ENCODE results near the gene COL16A1. TPM values are rescaled to one million over a fixed set of nuclear protein-coding genes. Genes with fewer than 3 reads are reported as not detected.

COL16A1 gene
- total RNA-seq, 1 donor from 2014 or later: 4.1 TPM

DNA sequence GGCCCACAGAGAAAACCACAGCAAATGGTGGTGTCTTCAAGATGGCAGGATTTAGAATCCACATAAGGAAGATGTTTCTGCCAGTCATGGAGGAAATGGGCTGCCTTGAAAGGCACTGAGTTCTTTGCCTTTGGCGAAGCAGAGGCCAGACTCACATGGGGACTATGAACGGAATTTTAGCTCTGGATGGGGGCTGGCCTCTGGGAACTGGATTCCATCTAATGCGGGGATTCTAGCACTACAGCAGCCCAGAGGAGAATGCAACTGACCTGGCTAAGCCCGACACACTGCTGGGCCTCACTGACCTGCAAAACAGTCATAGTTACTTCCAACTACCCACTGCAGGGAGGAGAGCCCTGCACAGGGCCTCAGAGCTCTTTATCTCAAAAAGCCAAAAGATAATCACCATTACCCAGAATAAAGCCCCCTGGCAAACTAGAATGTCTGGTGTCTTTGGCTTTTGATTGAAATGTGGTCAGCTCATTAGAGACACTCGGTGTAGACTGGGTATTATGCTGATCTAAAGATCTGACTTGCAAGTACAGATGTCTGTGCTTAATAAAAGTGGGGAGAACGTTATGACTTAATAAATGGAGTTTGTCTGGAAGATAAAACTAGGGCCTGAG, 74.8 kb downstream of the COL16A1 start:
- DNase-seq (ENCODE audit: low spot score in 2 of 2) (no peak), FAIRE-seq (no peak)

DNA sequence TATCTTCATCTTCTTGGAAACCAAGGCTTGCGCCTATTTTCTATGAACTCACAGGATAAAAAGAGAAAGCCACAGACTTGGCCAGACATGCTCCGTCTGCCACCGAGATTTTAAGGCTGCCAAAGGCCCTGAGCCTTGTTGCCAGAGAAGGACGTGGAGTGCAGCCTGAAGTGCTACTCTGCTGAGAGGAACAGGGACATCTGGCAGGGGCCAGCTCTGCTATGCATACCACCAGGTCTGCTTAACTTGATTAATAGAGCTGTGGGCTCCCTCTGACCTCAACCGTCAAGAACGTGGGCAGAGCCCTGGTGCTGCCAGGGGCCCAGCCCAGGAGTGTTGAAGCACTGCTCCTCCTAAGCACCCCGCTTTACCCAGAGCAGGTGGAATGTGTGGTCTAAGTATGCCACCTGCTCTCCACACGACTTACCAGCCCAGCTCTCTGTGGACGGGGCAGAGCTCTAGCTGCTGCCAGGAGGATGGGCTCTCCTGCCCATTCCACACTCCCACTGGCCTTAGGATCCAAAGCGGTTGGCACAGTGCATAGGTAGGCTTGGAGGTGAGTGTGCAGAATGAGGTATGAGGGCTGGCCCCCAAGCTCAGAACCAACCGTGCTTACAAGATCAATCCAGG, 75.8 kb downstream of the COL16A1 start:
- DNase-seq (ENCODE audit: low spot score in 2 of 2) (no peak), FAIRE-seq (no peak)

DNA sequence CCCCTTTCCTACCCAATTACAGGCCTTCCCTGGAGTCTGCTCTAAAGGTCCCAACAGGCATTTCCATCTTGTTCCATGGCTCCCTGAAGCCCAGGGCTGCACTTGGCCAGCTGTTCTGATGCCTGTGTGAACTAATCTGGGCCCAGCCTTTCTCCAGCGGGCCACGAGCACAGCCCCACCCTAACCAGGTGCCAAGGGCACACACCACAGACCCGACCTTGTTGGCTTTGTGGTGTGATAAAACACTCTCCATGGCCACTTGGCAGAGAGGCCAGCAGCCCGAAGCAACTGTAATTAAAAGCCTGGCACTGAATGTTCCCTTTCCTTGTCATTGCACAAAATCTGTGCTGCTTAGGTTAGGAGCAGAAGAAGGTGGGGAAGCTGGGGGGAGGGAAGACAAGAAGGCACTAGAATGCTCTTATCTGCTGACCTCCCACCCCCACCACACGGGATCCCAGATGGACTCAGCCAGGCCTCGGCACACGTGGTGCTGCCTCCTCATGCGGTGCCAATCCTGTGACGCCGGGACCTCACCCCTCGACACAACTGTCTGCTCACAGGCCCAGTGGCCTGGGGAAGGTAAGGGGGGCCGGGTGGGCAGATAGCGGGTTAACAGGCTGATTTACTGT, 76.4 kb downstream of the COL16A1 start:
- FAIRE-seq (no peak), DNase-seq (ENCODE audit: low spot score in 2 of 2) (peak in 1 of 2 donors; percentile 30)

DNA sequence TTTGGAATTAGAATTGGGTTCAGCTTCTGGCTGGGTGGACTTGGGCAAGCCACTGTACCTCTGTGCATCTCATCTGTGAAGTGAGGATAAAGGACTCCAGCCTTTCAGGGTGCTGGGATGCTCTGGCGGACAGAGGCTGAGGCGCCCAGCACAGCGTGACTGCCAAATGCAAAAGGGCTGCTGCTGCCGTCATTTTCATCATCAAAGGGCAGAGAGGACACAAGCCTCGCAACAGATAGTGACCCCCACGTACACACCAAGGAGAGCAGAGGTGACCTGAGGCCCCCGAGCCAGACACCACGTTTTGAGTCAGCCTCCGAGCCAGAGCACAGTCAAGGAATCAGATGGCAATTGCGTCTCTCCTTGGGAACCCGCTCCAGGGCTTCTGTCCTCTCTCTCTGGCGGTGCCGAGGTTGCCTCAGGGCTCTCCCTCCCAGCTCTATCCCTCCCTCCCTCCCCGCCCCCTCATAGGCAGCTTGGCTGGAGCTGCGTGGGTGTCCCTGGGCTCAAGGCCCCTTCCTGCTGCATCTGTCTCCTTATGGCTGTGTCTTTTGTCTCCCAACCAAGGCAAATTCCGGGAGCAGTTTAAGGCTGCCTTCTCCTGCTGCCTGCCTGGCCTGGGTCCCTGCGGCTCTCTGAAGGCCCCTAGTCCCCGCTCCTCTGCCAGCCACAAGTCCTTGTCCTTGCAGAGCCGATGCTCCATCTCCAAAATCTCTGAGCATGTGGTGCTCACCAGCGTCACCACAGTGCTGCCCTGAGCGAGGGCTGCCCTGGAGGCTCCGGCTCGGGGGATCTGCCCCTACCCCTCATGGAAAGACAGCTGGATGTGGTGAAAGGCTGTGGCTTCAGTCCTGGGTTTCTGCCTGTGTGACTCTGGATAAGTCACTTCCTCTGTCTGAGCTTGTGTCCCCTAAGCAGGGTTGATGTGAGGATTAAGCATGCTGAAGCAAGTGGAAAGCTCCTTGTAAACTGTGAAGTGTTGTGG, 77.3 kb downstream of the COL16A1 start:
- FAIRE-seq: no peak
- DNase-seq (ENCODE audit: low spot score in 2 of 2): peak in 1 of 2 donors; percentile 38

DNA sequence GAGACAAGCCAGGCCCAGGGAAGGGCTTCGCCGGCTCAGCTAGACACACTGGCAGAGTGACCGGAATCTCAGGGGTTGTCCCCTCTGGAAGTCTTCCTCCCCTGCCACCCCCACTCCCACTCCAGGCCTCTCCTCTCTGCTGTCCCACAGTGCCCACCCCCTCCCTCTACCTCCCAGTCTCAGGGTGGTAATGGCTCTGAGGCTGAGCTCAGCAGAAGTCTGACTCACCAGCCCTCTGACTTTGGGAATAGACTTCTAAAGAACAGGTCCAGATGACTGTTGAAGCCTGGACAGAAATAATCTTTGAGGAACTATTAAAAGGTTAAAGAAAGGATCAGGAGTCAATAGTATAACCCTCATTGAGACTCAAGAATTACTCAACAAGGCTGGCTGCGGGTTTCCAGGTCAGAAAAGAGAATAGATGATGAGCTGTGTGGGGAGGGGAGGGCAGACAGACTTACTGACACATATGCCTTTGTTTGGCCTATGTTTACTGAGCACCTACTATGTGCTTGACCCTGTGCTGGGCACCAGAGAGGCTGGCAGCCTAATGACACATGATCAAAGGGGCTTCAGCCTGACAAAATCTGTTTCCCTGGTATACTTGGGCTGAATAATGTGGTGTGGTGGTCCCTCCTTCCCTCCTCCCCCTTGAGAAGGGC, 78.1 kb downstream of the COL16A1 start:
- no peak for DNase-seq (ENCODE audit: low spot score in 2 of 2)
- FAIRE-seq: no peak

DNA sequence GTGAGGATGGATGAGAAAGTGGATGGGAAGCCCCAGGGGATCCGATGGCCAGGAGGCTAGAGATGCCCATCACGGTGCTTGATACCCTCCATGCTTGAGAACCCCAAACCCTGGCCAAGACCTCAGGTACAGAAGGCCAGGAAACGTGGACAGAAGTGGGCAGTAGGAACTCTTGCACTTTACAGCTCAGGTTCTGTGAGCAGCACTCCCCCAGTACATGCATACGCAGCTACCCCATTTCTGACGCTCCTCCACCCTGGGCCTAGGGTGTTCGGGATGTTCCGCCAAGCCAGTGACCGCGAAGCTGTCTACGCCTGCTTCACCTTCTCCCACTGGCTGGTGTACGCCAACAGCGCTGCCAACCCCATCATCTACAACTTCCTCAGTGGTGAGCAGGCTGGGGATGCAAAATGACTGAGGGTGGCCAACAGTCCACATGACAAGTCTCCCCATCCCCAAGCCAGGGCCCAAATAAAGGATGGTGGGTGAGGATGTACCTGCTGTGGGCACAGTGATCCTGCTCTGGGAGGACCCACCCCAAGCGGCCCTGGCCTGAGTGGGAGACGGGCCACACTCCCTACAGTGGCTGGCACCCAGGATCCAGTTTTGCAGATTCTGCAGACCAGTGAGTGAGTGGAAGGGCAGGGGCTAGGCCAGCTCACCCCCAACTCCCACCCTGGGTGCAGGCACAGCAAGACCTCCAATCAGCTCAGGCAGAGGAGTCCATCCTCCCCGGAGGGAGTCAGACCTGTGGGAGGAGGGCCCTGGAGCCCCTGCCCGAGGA, 78.9 kb downstream of the COL16A1 start:
- no peak for FAIRE-seq
- DNase-seq (ENCODE audit: low spot score in 2 of 2): no peak

DNA sequence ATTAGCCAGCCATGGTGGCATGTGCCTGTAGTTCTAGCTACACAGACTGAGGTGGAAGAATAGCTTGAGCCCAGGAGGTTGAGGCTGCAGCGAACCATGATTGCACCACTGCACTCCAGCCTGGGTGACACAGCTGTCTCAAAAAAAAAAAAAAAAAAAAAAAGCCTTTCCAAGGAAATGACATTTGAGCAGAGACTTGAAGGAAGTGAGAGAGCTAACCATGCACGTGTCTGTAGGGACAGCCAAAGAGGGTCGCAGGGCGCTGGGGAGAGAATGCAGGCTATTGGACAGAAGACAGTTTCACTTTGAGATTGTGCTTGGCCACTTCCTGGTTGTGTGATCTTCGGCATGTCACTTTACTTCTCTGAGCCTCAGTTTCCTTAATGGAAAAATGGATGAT, 79.5 kb downstream of the COL16A1 start:
- FAIRE-seq (no peak), DNase-seq (ENCODE audit: low spot score in 2 of 2) (no peak)

DNA sequence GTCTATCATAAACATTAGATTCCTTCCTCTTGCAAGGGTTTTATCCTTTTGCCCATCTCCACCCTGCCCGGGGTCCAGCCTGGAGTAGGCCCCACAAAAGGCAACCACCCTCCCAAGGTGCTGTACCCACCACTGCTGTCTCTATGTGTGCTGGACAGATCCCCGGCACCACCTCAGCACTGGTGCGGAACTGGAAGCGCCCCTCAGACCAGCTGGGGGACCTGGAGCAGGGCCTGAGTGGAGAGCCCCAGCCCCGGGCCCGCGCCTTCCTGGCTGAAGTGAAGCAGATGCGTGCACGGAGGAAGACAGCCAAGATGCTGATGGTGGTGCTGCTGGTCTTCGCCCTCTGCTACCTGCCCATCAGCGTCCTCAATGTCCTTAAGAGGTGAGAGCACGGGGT, 80.5 kb downstream of the COL16A1 start:
- FAIRE-seq (no peak), DNase-seq (ENCODE audit: low spot score in 2 of 2) (no peak)

DNA sequence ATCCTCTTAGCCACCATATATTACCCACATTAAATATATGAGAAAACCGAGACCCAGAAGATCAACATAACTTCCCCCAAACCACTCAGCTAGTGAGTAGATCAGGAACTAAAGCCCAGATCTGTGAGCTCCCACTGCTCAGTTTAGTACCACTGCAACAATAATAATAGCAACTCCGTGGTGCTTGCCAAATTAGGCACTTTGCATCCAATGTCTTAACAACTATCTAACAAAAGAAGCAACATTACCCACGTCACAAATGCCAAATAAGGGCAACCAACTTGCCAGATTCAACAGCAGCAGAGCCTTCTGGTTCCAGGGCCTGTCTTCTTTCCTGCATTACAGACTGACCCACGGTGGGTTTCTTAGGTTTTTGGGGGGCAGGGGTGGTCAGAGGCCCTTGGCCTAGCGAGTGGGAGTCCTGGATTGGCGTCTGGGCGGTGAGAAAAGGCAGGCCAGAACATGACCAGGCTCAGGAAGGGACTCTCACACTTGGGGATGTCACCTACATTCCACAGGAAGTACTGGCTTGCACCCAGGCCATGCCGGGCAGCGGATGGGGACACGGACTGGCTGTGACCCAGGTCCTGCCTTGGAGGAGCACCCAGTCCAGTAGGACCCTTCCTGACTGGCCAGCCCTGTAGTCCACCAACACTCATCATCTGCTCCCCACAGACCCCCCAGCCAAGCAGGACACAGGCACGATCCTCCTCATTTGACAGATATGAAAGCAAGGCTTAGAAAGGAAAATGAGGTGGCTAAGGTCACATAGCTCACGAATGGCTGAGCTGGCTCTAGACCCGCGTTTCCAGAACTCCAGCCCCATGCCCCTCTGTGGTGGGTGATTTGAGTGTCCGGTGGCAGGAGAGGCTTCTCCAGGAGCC, 81.7 kb downstream of the COL16A1 start:
- FAIRE-seq: no peak
- peak in 1 of 2 donors; percentile 54 for DNase-seq (ENCODE audit: low spot score in 2 of 2)

DNA sequence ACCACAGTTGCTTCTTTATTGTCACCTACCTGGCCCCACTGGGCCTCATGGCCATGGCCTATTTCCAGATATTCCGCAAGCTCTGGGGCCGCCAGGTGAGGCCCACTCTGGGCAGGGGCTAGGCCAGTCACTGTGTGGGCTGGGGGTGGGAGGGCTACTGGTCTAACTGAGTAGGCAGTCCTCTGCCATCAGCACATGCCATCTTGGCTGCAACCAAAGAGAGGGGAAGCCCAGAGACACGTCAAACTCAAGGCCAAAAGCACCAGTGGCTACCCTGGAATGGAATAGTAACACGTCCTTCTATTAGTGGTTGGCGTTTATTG, 82.4 kb downstream of the COL16A1 start:
- FAIRE-seq (no peak), DNase-seq (ENCODE audit: low spot score in 2 of 2) (no peak)

DNA sequence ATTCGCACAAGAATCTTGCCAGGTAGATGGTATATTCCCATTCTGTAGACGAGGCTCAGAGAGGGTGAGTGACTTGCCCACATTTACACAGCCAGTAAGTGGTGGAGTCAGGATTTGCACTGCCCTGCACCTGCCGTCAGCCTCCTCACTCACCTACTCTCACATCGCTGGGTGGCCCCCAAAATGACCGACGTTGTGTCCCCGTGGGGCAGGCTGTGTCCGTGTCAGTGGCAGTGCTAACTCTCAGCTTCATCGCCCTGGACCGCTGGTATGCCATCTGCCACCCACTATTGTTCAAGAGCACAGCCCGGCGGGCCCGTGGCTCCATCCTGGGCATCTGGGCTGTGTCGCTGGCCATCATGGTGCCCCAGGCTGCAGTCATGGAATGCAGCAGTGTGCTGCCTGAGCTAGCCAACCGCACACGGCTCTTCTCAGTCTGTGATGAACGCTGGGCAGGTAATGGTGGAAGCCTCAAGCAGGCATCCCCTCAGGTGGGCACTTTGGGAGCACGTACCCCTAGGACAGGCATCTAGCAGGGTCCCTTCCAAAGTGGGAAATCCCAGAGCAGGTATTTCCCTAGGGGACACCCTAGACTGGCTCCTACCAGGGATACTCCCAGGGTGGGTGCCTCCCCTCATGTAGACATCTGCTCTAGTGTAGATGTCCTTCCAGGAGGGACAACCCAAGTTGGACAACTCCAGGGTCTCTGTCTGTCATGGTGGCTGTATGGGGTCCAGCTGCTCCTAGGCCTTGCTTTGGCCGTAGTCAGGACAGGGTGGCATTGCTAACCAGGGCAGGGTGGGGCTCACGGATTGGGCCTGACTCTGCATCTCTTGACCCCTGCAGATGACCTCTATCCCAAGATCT, 83.0 kb downstream of the COL16A1 start:
- no peak for DNase-seq (ENCODE audit: low spot score in 2 of 2)
- no peak for FAIRE-seq

DNA sequence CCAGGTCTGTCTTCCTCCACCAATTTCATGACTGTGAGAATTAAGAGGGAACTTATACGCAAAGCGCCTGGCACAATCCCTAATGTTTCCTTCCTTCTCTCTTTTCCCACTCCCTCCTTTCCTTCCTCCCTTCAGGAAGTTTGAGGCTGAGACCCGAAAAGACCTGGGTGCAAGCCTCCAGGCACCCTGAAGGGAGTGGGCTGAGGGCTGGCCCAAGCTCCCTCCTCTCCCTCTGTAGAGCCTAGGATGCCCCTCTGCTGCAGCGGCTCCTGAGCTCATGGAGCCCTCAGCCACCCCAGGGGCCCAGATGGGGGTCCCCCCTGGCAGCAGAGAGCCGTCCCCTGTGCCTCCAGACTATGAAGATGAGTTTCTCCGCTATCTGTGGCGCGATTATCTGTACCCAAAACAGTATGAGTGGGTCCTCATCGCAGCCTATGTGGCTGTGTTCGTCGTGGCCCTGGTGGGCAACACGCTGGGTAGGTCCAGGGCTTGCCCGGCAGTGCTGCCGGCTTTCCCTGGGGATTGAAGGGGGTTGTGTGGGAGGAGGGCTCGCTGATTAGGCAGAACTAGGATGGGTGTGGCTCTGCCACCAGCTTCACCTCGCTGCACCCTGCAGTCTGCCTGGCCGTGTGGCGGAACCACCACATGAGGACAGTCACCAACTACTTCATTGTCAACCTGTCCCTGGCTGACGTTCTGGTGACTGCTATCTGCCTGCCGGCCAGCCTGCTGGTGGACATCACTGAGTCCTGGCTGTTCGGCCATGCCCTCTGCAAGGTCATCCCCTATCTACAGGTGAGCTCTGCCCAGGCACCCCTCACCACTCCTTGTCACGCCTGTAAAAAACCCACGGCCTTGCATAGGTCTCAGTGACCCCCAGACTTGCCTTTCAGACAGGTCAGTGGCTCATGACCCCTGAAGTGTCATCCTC, 84.6 kb downstream of the COL16A1 start:
- FAIRE-seq: no peak
- DNase-seq (ENCODE audit: low spot score in 2 of 2): no peak

DNA sequence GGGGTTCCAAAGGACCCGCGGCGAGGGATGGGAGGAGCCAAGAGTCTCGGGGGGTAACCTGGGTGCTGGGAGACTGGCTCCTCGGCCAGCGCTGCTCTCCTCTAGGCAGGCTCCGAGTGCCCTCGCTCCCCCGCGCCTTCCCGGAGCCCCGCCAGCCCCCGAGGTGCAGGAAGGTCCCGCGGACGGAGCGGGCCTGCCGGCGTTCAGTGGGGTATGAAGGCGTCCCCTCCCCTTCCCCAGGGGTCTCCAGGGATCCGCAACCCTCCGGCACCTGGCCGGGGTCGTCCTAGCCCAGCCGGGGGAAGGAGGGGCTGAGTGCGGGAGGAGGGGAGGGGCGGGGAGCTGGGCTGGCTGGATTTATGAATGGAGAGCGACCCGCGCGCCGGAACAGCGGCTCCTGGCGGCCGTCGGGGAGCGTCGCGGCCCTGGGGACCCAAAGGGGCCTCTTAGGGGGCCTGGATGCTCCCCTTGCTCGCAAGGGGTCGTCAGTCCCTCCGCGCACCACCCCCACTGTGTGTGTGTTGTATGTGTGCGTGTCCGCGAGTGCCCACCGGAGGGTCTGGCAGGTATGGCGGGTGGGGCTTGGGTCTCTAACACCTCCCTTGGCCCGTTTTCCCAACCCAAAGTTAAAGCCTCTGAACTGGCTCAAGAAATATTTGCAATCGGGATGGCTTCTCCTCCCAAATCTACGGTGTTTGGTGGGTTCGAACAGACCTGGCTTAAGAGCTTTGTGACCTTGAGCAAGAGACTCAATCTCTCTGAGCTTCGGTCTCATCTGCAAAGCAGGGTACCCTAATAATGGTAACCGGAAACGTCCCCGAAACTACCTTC, 85.7 kb downstream of the COL16A1 start:
- DNase-seq (ENCODE audit: low spot score in 2 of 2): peak; percentile 51 to 78
- FAIRE-seq: no peak

DNA sequence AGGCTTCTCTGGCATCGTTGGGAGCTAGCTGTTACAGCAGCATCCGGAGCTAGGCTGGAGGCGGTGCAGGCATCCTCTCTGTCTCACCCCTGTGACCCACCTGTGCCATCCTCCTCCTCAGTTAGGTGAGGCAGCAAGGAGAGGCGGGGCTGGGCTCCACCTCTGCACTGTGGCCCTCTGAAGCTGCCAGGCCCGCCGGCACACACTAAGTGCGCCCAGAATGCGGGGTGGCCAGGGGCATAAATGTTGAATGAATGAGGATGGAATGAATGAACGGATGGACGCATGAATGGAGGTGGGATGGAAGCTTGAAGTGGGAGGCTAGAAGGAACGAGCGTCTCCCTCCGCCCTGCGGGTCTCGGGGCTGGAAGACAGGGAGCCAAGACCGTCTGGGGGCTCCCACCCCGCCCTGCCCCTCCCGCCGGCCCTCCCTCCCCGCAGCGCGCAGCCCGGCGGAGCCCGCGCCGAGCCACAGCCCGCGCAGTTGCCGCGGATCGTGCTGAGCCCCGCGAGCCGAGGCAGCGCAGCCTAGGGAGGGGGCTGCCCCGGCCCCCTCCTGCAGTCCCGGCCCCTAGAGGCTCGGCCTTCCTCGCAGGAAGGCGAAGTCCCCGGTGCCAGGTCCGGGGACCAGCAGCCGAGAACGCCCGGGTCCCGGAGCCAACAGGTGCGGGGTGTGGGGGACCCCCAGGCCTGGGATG, 86.5 kb downstream of the COL16A1 start, which contains the start of gene HCRTR1:
TSS of gene HCRTR1 (plus strand) at position 472 of the 698 bp plus-strand sequence. CDS start 1,504 bp downstream, outside the sequence.
- FAIRE-seq (no peak), DNase-seq (ENCODE audit: low spot score in 2 of 2) (no peak)

DNA sequence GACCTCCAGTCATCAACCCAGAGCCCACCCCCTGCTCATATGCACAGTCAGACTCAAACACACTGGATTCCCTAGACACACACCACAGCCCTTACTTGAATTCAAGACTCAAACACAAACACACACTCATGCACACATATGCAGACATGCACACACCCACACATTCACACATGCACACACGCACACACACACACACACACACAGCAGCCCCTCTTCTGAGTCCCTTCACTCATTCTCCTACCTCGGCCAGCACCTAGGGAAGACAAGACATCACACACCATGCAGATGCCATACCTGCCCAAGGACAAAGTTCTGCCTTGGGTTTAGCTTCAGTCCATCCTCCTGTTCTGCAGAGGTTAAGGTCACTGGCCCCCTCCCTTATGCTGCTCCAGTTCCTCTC, 87.9 kb downstream of the COL16A1 start:
- DNase-seq (ENCODE audit: low spot score in 2 of 2): no peak
- no peak for FAIRE-seq
